ENCODE data around the gene SHD.

SHD gene

GRCh38 chr19:4298810-4299550 is 19.9 kb downstream of the SHD start:
- DNase-seq (ENCODE audit: low read depth, low spot score), result no peak

- DNase-seq (ENCODE audit: low read depth, low spot score), result no peak
Observed at GRCh38 chr19:4300589-4300988, 21.5 kb downstream of the SHD start.

- DNase-seq (ENCODE audit: low read depth, low spot score), result no peak
Observed at GRCh38 chr19:4301590-4302242, 22.6 kb downstream of the SHD start.

- DNase-seq (ENCODE audit: low read depth, low spot score), result no peak
Observed at GRCh38 chr19:4302243-4302640, 23.2 kb downstream of the SHD start, which contains the start of gene TMIGD2. Gene TMIGD2, minus strand, starts transcription at chr19:4302389. Its CDS starts 4 bp downstream, at chr19:4302385.

GRCh38 chr19:4303819-4304537 is 24.9 kb downstream of the SHD start:
- no peak for DNase-seq (ENCODE audit: low read depth, low spot score)

GRCh38 chr19:4304538-4305256 is 25.6 kb downstream of the SHD start, which contains the start of gene FSD1:
Gene FSD1, plus strand, starts transcription at chr19:4304598. Its CDS starts 149 bp downstream, at chr19:4304747.
- DNase-seq (ENCODE audit: low read depth, low spot score), result no peak

GRCh38 chr19:4305257-4305612 is 26.2 kb downstream of the SHD start:
- DNase-seq (ENCODE audit: low read depth, low spot score), result no peak

- DNase-seq (ENCODE audit: low read depth, low spot score), result no peak
Observed at GRCh38 chr19:4305659-4306058, 26.6 kb downstream of the SHD start.

- no peak for DNase-seq (ENCODE audit: low read depth, low spot score)
Observed at GRCh38 chr19:4310247-4311121, 31.4 kb downstream of the SHD start.

GRCh38 chr19:4313847-4314490 is 34.9 kb downstream of the SHD start:
- DNase-seq (ENCODE audit: low read depth, low spot score), result no peak

- DNase-seq (ENCODE audit: low read depth, low spot score), result no peak
Observed at GRCh38 chr19:4316956-4317355, 37.9 kb downstream of the SHD start.

- DNase-seq (ENCODE audit: low read depth, low spot score), result no peak
Observed at GRCh38 chr19:4318460-4318859, 39.4 kb downstream of the SHD start.

- DNase-seq (ENCODE audit: low read depth, low spot score), result no peak
Observed at GRCh38 chr19:4319067-4319718, 40.1 kb downstream of the SHD start.

- DNase-seq (ENCODE audit: low read depth, low spot score), result no peak
Observed at GRCh38 chr19:4320419-4320818, 41.4 kb downstream of the SHD start.

- DNase-seq (ENCODE audit: low read depth, low spot score), result no peak
Observed at GRCh38 chr19:4322942-4323665, 44.0 kb downstream of the SHD start.

- no peak for DNase-seq (ENCODE audit: low read depth, low spot score)
Observed at GRCh38 chr19:4323692-4324091, 44.6 kb downstream of the SHD start.

GRCh38 chr19:4324228-4324627 is 45.2 kb downstream of the SHD start:
- DNase-seq (ENCODE audit: low read depth, low spot score), result no peak

GRCh38 chr19:4326215-4326836 is 47.3 kb downstream of the SHD start:
- no peak for DNase-seq (ENCODE audit: low read depth, low spot score)

GRCh38 chr19:4326837-4327251 is 47.8 kb downstream of the SHD start:
- DNase-seq (ENCODE audit: low read depth, low spot score), result no peak
